GM19025 (cell line): ENCODE results near the gene APOL5.
"Not testable (repeated sequence)": the region's sequence is repeated elsewhere in the genome, so short reads cannot be mapped to it uniquely, and the experiment has no call there.

Experiments
- ATAC-seq: cut with Tn5 transposase; IDR thresholded peaks from one replicate; pipeline ENCODE4 v1.9.1; 2021; ENCODE audit warnings: mild to moderate bottlenecking, low read depth, moderate library complexity; ENCODE audit not compliant: unreplicated experiment

APOL5 gene, protein sequence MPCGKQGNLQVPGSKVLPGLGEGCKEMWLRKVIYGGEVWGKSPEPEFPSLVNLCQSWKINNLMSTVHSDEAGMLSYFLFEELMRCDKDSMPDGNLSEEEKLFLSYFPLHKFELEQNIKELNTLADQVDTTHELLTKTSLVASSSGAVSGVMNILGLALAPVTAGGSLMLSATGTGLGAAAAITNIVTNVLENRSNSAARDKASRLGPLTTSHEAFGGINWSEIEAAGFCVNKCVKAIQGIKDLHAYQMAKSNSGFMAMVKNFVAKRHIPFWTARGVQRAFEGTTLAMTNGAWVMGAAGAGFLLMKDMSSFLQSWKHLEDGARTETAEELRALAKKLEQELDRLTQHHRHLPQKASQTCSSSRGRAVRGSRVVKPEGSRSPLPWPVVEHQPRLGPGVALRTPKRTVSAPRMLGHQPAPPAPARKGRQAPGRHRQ

DNA sequence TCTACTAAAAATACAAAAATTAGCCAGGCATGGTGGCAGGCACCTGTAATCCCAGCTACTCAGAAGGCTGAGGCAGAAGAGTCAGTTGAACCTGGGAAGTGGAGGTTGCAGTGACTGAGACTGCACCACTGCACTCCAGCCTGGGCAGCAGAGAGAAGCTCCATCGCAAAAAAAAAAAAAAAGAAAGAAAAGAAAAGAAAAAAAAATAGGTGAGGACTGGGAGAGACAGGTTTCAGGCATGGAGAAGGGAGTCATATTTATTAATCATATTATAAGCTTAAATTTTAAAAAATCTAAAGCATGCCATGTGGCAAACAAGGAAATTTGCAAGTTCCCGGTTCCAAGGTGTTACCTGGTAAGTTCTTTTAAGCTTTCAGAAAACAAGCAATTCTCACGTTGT lies at the start of gene APOL5:
Gene APOL5, plus strand, starts transcription at position 301 of the 400 bp plus-strand sequence. Its CDS starts 0 bp downstream, at position 301.
- no peak for ATAC-seq

DNA sequence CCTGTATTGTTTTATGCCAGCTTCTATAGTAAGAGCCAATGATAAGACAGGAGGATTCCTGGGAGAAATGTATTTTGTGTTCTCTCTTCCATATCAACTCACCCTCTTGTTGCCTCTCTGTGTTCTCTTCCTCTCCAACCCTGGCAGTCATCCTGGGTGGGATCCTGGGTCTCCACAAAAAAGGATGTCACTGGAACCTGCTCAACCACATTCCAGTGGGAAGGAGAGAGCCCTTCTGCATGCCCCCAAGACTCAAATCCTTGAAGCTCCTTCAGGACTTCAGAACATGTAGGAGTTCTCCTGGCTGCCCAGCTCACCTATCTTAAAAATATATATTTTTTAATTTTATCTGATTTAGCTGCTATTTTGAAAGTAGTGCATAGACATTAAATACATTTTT lies 43.3 kb upstream of the APOL5 start:
- no peak for ATAC-seq

DNA sequence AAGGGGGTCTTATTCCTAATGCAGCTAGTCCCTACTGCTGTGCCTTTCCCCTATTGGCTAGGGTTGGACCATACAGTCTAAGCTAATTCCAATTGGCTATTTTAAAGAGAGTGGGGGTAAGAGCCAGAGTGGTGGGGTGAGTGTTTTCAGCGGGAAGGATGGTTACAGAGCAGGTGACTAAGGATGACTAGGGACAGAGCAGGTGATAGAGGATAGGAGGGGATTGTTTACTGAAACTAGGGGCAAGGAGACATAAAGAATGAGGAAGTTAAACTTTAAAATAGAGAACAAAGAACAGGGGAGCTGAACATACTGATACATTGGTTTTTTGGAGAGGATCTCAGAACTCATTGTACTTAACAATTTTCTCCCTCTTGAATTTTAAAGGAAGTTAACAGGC lies 41.6 kb upstream of the APOL5 start:
- not testable (repeated sequence) for ATAC-seq

DNA sequence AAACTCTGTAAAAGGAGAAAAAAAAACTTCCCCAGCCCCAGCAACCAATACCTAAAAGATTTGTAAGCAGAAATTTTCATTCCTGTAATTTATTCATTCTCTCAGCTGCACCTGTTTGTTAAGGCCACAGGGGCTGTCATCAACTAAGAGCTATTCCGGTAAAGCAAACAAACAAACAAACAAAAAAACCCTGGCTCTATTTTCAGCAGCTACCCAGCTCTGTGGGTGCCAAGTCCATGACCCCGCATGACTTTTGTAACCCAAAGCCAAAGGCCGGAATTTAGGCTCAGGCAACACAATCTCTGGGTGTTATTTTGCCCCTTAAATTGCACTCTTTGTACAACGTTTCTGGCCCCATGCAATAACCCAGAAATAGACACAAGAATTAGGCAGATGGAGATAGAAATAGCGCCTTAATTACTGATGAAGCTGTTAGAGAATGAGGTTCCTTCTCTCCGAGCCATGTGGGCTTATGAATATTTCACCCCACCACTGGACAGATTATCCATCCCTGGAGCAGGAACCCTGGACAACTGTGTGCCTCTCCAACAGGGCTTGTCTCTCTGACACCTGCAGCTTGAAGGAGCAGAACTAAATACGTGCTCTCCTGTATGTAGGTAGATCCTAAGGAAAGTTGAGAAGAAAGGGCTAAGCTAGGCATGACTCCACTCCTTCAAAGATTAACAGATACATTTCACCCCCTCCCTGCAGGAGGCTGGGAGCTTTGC lies 40.0 kb upstream of the APOL5 start:
- no peak for ATAC-seq

DNA sequence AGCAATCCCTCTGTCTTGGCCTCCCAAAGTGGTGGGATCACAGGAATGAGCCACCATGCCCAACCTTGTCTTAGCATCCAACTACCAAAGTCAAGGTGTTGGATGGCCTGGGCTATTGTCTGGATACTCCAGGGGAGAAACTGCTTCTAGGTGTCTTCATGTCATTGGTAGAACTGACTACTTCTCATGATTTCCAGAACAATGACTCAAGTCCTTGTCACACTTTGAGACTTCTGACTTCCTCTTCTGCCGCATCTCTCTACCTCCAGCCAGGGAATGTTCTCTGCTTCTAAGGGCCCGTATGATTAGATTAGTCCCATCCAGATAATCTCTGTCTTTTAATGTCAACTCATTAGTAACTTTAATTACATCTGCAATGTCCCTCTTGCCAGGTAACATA lies 38.8 kb upstream of the APOL5 start:
- no peak for ATAC-seq

DNA sequence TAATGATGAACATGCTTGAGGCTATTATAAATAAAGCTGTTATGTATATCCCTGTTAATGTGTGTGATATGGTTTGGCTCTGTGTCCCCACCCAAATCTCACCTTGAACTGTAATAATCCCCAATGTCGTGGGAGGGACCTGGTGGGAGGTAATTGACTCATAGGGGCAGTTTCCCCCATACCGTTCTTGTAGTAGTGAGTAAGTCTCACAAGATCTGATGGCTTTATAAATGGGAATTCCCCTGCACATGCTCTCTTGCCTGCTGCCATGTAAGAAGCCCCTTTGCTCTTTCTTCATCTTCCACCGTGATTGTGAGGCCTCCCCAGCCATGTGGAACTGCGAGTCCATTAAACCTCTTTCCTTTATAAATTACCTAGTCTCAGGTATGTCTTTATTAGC lies 38.2 kb upstream of the APOL5 start:
- not testable (repeated sequence) for ATAC-seq

DNA sequence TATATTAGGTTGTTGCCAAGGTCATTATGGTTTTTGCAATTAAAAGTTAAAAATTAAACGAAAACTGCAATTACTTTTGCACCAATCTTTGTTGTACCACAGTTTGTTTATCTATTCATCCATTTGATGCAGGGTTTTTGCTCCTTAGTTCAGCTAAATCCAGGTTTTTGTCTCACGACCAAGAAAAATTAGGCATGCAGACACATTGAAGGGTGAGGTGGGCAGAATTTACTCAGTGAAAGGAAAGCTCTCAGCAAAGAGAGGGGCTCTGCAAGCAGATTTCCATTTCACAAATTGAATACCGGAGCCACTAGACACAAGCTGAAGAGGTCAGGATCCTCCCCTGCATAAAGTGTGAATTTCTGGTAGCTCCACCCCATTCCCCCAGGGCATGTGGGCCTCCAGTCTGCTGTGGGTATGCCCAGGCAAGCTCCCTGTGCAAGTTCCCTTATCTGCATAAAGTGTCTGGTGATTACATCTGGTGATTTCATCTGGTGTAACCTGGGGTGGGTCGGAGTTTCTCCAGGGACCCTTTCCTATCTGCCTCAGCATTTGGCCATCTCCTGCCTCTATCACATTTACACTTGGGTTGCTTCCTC lies 36.1 kb upstream of the APOL5 start:
- no peak for ATAC-seq

DNA sequence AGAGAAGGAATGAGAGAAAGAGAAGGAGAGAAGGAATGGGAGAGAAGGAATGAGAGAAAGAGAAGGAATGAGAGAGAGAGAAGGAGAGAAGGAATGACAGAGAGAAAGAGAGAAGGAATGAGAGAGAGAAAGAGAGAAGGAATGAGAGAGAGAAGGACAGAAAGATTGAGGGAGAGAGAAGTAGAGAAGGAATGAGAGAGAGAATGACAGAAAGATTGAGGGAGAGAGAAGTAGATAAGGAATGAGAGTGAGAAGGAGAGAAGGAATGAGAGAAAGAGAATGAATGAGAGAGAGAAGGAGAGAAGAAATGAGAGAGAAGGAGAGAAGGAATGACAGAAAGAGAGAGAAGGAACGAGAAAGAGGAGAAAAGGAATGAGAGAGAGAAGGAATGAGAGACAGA lies 34.1 kb upstream of the APOL5 start:
- ATAC-seq: no peak

DNA sequence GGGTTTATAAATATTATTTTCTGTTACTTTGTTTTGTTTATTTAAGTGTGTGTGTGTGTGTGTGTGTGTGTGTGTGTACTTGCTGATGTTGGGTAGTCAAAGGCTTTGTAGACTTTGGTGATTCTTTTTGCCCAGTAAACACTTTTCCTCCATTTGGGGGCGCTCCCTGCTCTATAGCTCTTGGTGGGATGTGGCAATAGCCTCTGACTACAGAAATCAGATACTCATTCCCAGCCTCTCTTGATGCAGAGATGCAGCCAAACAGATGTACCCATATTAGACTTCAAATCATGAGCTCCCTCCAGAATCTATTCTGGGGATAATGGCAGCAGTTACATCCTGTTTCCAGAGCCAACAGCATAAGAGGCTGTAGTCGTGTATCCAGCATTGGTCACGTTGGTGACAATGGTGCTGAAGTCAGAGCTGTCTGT lies 33.4 kb upstream of the APOL5 start:
- ATAC-seq: no peak

DNA sequence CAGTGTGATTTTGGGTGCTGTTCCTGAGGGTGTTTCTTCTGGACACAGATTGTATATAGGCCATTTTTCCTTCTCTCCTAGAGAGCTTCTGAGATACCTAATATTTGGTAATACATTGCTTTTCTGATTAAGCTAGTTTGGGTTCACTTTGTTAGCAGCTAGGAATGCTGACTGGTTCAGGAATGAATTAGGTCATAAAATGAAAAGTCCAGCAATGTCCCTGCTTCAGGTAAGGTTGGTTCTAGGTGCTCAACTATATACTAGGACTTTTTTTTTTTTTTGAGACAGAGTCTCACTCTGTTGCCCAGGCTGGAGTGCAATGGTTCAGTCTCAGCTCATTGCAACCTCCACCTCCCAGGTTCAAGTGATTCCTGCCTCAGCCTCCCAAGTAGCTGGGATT lies 32.9 kb upstream of the APOL5 start:
- no peak for ATAC-seq

DNA sequence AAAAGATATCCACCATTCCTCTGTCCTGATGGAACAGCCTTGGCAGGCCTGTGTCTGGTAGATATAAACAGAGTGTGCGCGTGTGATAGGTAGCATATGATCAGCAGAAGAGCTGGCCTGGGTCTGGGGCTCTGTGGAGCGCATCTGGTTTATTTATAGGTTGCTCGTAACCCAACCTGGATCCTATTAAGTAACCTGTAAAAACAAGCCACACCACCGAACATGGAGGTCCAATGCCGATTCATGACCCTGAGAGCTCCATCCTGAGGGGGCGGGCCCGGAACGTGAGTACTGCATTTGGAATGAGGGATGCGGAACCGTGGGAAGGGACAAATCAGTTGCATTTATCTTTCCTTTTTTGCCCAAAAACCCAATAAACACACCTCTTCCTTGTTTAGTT lies 31.9 kb upstream of the APOL5 start:
- no peak for ATAC-seq

DNA sequence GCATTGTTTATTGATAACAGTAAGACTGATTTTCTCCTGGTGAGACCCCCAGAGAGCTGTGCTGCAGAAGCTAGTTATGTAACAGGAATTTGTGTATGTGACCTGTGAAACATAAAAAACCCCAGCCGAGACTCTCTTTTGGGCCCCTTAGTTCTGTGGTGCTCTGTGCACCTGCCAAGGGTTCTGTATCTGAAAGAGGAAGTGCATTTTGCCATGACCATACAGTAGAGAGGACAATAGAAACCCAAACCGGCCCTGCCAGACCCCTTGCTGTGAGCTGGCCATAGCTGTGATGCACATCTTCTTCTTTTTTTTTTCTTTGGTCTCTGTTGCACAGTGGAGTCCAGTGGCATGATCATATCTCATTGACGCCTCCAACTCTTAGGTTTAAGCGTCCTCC lies 31.4 kb upstream of the APOL5 start:
- no peak for ATAC-seq

DNA sequence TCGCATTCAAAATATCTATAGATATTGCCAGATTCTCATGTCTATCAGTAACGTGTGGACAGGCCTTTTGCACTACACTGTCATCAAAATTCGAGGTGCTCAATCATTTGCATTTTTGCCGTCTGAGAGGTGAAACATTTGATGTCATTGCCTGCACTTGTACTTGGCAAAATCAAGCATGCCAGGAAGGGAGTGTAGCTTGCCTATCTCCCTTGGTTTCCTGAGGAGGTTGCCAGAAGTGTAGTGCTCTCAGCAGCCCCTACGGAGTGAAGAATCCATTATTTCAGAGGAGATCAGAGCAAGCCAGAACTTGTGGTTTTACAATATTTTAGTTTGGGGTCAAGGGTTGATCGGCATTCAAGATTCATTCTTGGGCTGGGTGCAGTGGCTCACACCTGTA lies 30.2 kb upstream of the APOL5 start:
- no peak for ATAC-seq

DNA sequence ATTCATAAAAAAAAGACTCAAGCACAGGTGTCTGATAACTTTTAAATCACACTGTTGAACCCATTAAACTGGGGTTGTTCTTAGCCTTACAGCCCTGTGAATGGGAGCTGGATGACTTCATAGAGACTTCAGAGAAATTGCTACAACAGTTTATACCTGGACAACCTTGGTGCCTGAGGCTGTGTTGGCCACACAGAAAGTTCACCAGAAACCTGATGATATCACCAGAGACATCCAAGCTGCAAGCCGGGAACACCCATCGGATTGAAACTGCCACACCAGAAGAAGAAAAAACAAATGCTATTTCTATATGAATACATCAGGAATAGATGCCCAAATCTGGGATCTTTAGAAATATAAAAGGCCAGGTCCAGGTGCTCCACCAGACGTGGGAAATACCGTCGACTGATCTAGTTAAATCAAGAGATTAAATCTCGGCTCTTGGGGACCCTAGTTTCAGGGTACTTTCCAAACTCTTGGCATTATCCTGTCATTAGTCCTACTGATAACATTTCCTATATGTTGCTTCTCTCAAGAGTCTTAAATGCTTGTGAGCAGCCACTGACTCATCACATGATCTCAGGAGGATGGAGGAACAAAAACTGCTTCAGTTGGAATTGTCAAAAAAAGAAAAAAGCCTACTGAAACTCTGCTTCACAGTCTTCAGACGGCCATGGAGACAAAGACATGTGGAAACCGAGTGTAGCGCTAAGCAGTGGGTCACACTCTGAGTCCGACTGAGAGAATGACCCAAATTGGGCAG lies 28.6 kb upstream of the APOL5 start:
- ATAC-seq: no peak

DNA sequence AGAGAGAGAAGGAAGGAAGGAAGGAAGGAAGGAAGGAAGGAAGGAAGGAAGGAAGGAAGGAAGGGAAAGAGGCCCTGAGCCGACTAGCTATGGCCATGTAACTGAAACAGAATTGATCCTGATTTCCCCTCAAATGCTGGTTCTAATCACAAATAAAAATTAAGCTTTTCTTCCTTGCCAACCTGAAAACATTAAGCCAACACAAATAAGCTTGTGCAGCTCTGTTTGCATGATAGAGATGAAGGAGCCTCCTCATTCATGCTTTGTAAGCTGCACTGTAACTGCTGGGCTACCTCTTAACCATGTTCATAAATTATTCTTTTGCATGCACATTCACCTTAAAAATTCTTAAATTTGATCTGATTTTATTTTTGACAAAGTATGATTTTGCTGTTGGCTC lies 27.7 kb upstream of the APOL5 start:
- ATAC-seq: no peak

DNA sequence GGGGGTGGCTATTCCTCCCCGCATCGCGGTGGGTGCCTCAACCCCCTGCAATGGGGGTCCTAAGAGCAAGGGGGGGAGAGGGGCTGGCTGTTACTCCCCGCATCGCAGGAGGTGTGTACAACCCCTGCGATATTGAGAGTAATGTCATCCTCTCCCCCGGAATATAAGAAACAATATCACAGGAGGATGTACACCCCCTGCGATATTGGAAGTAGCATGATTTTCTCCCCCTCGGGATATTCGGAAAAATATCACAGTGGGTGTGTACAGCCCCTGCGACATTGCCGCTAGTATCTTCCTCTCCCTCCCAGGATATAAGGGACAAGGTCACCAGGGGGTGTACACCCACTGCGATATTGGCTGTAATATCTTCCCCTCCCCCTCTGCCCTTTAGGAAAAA lies 22.5 kb upstream of the APOL5 start:
- ATAC-seq: no peak

DNA sequence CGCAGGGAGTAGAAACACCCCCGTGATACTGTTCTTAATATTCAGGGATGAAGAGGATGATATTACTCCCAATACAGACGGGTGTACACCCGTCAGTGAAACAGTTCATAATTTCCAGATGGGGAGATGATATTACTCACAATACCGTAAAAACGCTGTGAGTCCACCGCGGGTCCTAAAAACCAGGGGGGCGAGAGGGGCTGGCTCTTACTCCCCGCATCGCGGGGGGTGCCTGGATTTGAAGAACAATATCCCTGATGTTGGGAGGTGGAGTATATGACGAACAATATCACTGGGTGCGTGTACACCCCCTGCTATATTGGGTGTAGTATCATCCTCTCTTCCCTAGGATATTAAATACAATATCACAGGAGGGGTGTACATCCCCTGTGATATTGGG lies 20.5 kb upstream of the APOL5 start:
- no peak for ATAC-seq

DNA sequence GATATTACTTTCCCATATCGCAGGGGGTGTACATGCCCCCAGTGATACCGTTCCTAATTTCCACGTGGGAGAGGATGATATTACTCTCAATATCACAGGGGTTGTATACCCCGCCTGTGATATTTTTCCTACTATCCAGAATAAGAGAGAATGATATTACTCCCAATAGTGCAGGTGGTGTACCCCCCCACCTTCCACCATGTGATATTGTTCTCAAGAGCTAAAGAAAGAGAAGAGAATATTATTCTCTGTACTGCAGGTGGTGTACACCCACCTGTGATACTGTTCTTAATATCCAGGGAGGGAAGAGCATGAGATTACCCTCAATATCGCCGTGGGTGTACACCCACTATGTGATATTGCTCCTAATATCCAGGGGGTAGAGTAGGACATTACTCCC lies 17.8 kb upstream of the APOL5 start:
- ATAC-seq: not testable (repeated sequence)

DNA sequence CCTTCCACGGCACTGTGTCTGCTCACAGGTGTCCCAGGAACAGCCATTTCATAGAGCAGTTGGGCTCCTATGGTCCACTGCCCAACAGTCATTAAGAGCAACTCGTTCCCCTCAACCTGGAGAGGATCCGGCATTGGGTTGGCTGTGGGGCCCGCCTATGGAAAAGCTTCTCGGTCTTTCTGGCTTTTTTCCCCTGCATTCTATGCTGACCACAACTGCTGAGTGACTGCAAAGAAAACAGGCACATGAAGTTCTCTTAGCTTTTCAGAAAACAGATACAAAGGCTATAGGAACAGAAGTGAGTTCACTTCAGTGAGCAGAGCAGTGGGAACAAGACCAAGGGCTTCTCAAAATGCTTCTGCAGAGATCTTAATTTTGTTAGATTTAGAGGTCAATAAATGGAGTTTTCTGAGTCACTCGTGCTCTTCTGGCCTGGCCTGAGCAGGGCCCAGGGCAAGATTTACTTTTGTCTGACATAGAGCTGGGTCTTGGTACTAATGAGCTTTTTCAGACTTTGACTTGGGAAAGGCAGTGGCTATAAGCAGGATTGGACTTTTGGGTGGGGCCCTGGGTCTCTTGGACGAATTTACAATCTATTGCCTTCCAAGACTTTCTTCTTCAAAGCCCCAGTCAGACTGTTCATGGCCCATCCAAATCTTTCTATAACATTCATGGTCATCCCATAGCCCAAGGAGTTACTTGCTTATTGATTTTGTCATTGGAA lies 13.6 kb upstream of the APOL5 start:
- no peak for ATAC-seq

DNA sequence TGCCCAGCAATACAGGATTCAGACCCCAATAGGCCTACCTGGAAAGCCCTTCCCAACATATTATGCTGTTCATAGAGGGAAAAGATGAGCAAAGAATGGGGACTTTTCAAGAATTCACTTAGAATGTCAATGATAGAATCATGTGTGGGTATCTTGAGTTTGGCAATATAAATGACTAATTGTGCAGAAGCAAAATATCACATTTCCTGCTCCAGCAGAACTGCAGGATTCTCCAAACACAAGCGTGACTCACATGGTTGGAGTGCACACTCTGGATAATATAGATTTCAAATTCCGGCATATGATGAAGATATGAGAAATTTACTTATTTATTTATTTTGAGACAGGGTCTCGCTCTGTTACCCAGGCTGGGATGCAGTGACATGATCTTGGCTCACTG lies 12.5 kb upstream of the APOL5 start:
- no peak for ATAC-seq
